Testis (tissue), 2 donors: ENCODE data around the gene PTPRE.

Experiments used
- CTCF ChIP-seq, 3 experiments: fragments of 450-650 bp in 2 of 3; fragments of 200-600 bp in 1 of 3; sonication (generic) in 1 of 3; IDR thresholded peaks; one replicate each; pipeline ENCODE4 v1.5.1; 2016 to 2019; ENCODE audit warnings: antibody characterized with exemption in 3 of 3, mild to moderate bottlenecking in 2 of 3, moderate library complexity in 1 of 3
- POLR2A ChIP-seq: fragments of 450-650 bp; IDR thresholded peaks from one replicate; pipeline ENCODE4 v1.6.1; 2017; ENCODE audit warnings: antibody characterized with exemption, mild to moderate bottlenecking, moderate library complexity

GRCh38 chr10:128122931-128123330 lies 216.0 kb downstream of the PTPRE start:
- no peak for TF ChIP-seq CTCF (IDR thresholded peaks at IDR 0.05)
- no peak for TF ChIP-seq POLR2A
